ENCODE measurements around the gene PLEKHB2.
"Not testable (repeated sequence)": the region's sequence is repeated elsewhere in the genome, so short reads cannot be mapped to it uniquely, and the experiment has no call there.

PLEKHB2 gene

GRCh38 chr2:131058920-131059319 lies 46.2 kb upstream of the PLEKHB2 start:
- no peak overlapping the region for H3K4me3 ChIP-seq (ENCODE audit: severe bottlenecking)
- H3K9me3 ChIP-seq (ENCODE audit: severe bottlenecking), result no peaks in the 10 kb centered on the region
- DNase-seq (ENCODE audit: low spot score), result no peak
- no peak for ATAC-seq (ENCODE audit: low read depth)
- H3K27ac ChIP-seq (ENCODE audit: poor library complexity, severe bottlenecking), result no peak overlapping the region
- peaks cover 72% of the 10 kb centered on the region for H3K36me3 ChIP-seq (ENCODE audit: low read depth)
- H3K4me1 ChIP-seq (ENCODE audit: insufficient read depth, poor library complexity, severe bottlenecking), result peaks cover 8% of the 10 kb centered on the region
- H3K27me3 ChIP-seq (ENCODE audit: insufficient read depth, poor library complexity, severe bottlenecking), result no peaks in the 10 kb centered on the region
- no peak for TF ChIP-seq CTCF (IDR thresholded peaks at IDR 0.05; ENCODE audit: poor library complexity, severe bottlenecking)

- ATAC-seq (ENCODE audit: low read depth) (no peak), DNase-seq (ENCODE audit: low spot score) (no peak)
- H3K4me3 ChIP-seq (ENCODE audit: severe bottlenecking), result no peak overlapping the region
- H3K36me3 ChIP-seq (ENCODE audit: low read depth), result peaks cover 60% of the 10 kb centered on the region
- no peaks in the 10 kb centered on the region for H3K27me3 ChIP-seq (ENCODE audit: insufficient read depth, poor library complexity, severe bottlenecking)
- TF ChIP-seq CTCF (IDR thresholded peaks at IDR 0.05; ENCODE audit: poor library complexity, severe bottlenecking), result no peak
- H3K27ac ChIP-seq (ENCODE audit: poor library complexity, severe bottlenecking), result no peak overlapping the region
- H3K9me3 ChIP-seq (ENCODE audit: severe bottlenecking), result no peaks in the 10 kb centered on the region
- peaks cover 8% of the 10 kb centered on the region for H3K4me1 ChIP-seq (ENCODE audit: insufficient read depth, poor library complexity, severe bottlenecking)
These were observed 41.4 kb upstream of the PLEKHB2 start for GRCh38 chr2:131063501-131064283.

DNA sequence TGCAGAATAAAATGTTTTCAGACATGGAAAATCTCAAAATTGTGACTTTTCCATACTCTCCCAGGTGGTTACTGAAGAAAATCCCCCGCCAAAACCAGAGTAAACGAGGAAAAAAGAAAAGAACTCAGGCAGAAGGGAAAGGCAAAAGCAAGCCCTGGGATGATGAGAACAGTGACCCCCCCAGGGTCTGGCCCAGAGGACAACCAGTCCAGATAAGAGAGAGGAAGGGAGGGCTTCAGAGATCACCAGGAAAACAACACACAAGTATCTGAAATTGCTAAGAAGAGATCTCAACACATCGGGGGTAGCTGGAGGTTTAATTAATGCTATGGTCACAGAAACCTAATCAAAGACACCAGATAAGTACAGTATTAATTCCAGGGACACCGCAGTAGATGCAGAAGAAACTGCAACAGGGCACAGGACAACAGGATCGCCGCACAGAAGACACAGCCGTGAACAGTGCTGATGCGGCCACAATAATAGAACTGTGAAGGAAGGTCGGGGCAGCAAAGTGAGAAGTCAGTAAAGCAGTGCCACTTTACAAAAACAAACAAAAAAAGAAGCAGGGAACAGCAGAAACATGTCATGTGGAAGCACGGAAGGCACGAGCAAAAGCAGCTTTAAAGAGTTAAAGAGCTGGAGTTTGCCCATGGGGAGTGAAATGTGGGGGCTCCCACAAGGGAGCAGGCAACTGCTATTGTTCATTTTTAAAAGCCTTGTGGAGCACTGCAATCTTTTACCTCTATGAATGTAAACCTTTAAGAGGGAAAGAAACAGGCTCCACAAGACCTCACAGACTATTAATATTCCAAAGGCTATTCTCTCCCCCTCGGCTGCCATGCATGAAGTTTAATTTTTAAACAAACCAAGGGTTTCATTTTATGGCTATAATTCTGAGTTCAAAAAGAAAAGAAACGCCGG lies 40.3 kb upstream of the PLEKHB2 start:
- ATAC-seq (ENCODE audit: low read depth), result no peak

GRCh38 chr2:131067465-131068125 lies 37.5 kb upstream of the PLEKHB2 start:
- H3K27ac ChIP-seq (ENCODE audit: poor library complexity, severe bottlenecking), result no peak overlapping the region
- H3K4me3 ChIP-seq (ENCODE audit: severe bottlenecking), result no peak overlapping the region
- H3K4me1 ChIP-seq (ENCODE audit: insufficient read depth, poor library complexity, severe bottlenecking), result peaks cover 3% of the 10 kb centered on the region
- H3K9me3 ChIP-seq (ENCODE audit: severe bottlenecking), result no peaks in the 10 kb centered on the region
- H3K27me3 ChIP-seq (ENCODE audit: insufficient read depth, poor library complexity, severe bottlenecking), result no peaks in the 10 kb centered on the region
- DNase-seq (ENCODE audit: low spot score) (no peak), ATAC-seq (ENCODE audit: low read depth) (no peak)
- no peak for TF ChIP-seq CTCF (IDR thresholded peaks at IDR 0.05; ENCODE audit: poor library complexity, severe bottlenecking)
- peaks cover 77% of the 10 kb centered on the region for H3K36me3 ChIP-seq (ENCODE audit: low read depth)

More for the DNA sequence above, 40.3 kb upstream of the PLEKHB2 start:
- no peaks in the 10 kb centered on the region for H3K9me3 ChIP-seq (ENCODE audit: severe bottlenecking)
- H3K27me3 ChIP-seq (ENCODE audit: insufficient read depth, poor library complexity, severe bottlenecking), result no peaks in the 10 kb centered on the region
- H3K4me3 ChIP-seq (ENCODE audit: severe bottlenecking), result no peak overlapping the region
- H3K36me3 ChIP-seq (ENCODE audit: low read depth), result peaks cover 58% of the 10 kb centered on the region
- no peak overlapping the region for H3K27ac ChIP-seq (ENCODE audit: poor library complexity, severe bottlenecking)
- DNase-seq (ENCODE audit: low spot score), result no peak
- no peak for TF ChIP-seq CTCF (IDR thresholded peaks at IDR 0.05; ENCODE audit: poor library complexity, severe bottlenecking)
- H3K4me1 ChIP-seq (ENCODE audit: insufficient read depth, poor library complexity, severe bottlenecking), result peaks cover 8% of the 10 kb centered on the region

- H3K4me3 ChIP-seq (ENCODE audit: severe bottlenecking); H3K27me3 ChIP-seq (ENCODE audit: insufficient read depth, poor library complexity, severe bottlenecking); ATAC-seq (ENCODE audit: low read depth); H3K27ac ChIP-seq (ENCODE audit: poor library complexity, severe bottlenecking); H3K9me3 ChIP-seq (ENCODE audit: severe bottlenecking); DNase-seq (ENCODE audit: low spot score); H3K4me1 ChIP-seq (ENCODE audit: insufficient read depth, poor library complexity, severe bottlenecking): not testable (repeated sequence)
- H3K36me3 ChIP-seq (ENCODE audit: low read depth), result peaks cover 81% of the 10 kb centered on the region
These were observed 37.0 kb upstream of the PLEKHB2 start for GRCh38 chr2:131068172-131068571.

DNA sequence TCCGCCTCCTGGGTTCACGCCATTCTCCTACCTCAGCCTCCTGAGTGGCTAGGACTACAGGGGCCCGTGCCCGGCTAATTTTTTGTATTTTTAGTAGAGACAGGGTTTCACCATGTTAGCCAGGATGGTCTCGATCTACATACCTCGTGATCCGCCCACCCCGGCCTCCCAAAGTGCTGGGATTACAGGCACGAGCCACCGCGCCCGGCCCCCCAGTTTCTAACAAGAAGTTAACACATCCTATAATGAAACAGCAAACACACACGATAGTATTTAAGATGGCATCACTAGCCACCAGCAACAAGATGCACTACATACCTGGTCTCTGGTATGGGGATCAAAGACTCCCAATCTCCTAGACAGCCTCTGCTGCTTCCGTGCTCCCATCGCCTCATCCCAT lies 29.6 kb upstream of the PLEKHB2 start:
- H3K4me1 ChIP-seq (ENCODE audit: insufficient read depth, poor library complexity, severe bottlenecking); H3K4me3 ChIP-seq (ENCODE audit: severe bottlenecking); ATAC-seq (ENCODE audit: low read depth); H3K9me3 ChIP-seq (ENCODE audit: severe bottlenecking); DNase-seq (ENCODE audit: low spot score); H3K27ac ChIP-seq (ENCODE audit: poor library complexity, severe bottlenecking); H3K27me3 ChIP-seq (ENCODE audit: insufficient read depth, poor library complexity, severe bottlenecking): not testable (repeated sequence)
- peaks cover 90% of the 10 kb centered on the region for H3K36me3 ChIP-seq (ENCODE audit: low read depth)
